Measurements from ENCODE around the gene OPRL1. TPM values are rescaled to one million over a fixed set of nuclear protein-coding genes. Genes with fewer than 3 reads are reported as not detected.
"Not testable (repeated sequence)": the region's sequence is repeated elsewhere in the genome, so short reads cannot be mapped to it uniquely, and the experiment has no call there.

Gene OPRL1
- total RNA-seq, 3 donors from 2014 or later: 1.6 to 3.4 (median 2.3) TPM

DNA sequence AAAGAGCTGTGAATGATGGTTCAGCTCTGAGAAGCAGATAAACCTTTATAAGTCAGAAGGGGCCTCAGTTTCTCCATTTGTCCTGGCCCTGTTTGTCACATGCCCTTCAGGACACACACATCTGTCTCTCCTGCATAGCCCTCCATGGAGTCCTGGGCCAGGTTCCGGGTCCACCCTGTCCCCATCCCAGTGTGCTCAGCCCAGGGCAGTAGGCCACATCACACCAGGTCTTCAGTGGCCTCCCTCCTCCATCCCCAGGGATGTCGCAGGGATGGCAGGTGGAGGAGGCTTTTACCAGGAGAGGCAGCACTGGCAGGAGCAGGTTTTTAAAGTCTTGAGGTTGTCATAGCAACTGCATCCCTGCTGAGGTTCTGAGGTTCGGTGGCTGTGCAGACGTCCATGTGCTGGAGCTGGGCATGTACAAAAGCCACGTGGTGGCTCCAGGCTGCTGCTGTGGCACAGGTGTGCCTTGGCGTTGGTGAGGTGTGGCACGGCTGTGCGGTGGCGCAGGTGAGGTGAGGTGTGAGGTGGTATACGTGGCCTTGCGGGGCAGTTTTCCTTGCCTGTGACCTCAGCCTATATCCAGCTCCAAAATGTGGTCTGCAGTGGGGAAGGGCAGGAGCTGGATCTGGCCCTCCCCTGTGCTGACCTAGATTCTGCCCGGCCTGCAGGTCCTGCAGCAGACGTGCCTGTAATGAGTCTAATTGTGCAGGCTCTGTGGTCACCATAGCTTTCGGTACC is 35.5 kb downstream of the OPRL1 start:
- DNase-seq (ENCODE audit: low spot score in 2 of 2): peak in 1 of 2 donors; percentile 36
- Histone ChIP-seq H3K27me3 (no peaks in the 10 kb centered on the region), H3K4me1 (no peaks in the 10 kb centered on the region), H3K36me3 (no peaks in the 10 kb centered on the region), H3K4me3 (no peak overlapping the region), H3K9me3 (no peaks in the 10 kb centered on the region), H3K27ac (no peak overlapping the region)
- intact Hi-C loops (cut with DNase I; ENCODE audit: low total_unique reads): no loop called here
- TF ChIP-seq, protein P1, sequence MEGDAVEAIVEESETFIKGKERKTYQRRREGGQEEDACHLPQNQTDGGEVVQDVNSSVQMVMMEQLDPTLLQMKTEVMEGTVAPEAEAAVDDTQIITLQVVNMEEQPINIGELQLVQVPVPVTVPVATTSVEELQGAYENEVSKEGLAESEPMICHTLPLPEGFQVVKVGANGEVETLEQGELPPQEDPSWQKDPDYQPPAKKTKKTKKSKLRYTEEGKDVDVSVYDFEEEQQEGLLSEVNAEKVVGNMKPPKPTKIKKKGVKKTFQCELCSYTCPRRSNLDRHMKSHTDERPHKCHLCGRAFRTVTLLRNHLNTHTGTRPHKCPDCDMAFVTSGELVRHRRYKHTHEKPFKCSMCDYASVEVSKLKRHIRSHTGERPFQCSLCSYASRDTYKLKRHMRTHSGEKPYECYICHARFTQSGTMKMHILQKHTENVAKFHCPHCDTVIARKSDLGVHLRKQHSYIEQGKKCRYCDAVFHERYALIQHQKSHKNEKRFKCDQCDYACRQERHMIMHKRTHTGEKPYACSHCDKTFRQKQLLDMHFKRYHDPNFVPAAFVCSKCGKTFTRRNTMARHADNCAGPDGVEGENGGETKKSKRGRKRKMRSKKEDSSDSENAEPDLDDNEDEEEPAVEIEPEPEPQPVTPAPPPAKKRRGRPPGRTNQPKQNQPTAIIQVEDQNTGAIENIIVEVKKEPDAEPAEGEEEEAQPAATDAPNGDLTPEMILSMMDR (IDR thresholded peaks at IDR 0.05): no peak
- TF ChIP-seq POLR2A (IDR thresholded peaks at IDR 0.05): no peak
- no peak for TF ChIP-seq POLR2AphosphoS5 (IDR thresholded peaks at IDR 0.05)

DNA sequence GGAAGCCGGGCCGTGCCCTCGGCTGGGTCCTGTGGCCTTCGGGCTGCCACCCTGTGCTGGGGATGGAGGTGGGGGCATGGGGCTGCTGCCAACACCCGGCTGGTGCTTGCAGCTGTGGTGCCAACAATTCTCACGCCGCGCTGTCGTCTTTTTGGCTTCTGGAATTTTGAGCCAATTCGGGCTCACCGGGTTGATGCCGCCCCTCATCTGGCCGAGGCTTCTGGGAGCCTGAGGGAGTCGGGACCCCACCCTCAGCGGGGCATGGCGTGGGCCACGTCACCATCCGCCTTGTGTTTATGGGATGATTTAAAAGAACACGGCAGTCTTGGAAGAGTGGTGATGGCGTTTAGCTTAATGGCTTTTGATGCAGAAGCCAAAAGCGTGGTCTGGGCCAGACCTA is 36.1 kb downstream of the OPRL1 start:
- Histone ChIP-seq H3K27ac (no peak overlapping the region), H3K4me3 (no peak overlapping the region), H3K4me1 (no peaks in the 10 kb centered on the region), H3K36me3 (no peaks in the 10 kb centered on the region), H3K27me3 (peaks cover 0 to 4% of the 10 kb centered on the region in 2 donors), H3K9me3 (no peaks in the 10 kb centered on the region)
- TF ChIP-seq, protein P1 (IDR thresholded peaks at IDR 0.05): no peak
- TF ChIP-seq POLR2AphosphoS5 (IDR thresholded peaks at IDR 0.05): no peak
- no peak for TF ChIP-seq POLR2A (IDR thresholded peaks at IDR 0.05)
- peak in 1 of 2 donors; percentile 48 for DNase-seq (ENCODE audit: low spot score in 2 of 2)
- intact Hi-C loops (cut with DNase I; ENCODE audit: low total_unique reads): no loop called here

DNA sequence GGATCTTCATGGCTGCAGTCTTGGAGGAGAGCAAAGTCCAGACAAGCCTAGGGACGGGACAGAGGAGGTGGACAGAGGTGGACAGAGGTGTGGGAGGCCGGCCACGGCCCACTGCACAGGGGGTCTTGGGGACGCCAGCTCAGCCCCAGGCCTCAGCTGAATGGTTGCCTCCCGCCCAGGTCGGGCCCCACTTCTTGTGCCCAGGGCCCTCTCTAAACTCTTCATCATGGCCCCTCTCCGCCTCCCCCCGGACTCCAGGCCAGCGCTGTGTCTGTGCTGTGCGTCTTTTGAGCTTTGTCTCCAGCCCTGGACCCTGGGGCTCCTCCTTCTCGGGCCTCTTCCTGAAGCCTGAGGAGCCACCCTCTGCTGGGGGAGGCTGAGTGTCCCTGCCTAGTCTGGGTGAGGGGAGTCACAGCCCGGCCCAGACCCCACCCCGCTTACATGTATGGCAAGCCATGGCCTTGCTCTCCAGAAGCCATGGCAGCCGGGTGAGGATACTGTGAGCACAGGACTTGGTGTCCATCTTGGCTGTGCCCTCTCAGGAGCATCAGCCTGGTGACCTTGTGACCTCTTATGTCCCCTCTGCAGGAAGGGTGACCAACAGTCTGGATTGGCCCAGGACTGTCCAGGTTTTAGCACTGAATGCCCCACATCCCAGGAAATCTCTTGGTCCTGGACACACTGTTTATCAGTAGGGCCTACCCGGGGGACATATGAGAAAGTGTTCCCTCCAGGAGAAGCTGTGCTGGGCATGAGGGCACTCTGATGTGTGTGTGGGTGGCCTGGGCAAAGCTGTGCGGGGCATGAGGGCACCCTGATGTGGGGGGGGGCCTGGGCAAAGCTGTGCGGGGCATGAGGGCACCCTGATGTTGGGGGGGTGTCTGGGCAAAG is 36.9 kb downstream of the OPRL1 start:
- TF ChIP-seq POLR2AphosphoS5 (IDR thresholded peaks at IDR 0.05) (no peak), POLR2A (IDR thresholded peaks at IDR 0.05) (no peak)
- TF ChIP-seq, protein P1 (IDR thresholded peaks at IDR 0.05): no peak
- peak in 1 of 2 donors; percentile 40 for DNase-seq (ENCODE audit: low spot score in 2 of 2)

DNA sequence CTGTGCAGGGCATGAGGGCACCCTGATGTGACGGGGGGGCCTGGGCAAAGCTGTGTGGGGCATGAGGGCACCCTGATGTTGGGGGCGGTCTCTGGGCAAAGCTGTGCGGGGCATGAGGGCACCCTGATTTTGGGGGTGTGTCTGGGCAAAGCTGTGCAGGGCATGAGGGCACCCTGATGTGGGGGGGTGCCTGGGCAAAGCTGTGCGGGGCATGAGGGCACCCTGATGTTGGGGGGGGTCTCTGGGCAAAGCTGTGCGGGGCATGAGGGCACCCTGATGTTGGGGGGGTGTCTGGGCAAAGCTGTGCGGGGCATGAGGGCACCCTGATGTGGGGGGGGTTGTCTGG is 37.5 kb downstream of the OPRL1 start:
- DNase-seq (ENCODE audit: low spot score in 2 of 2); H3K36me3 ChIP-seq; H3K4me3 ChIP-seq; H3K9me3 ChIP-seq; intact Hi-C loops (cut with DNase I; ENCODE audit: low total_unique reads); H3K27ac ChIP-seq; H3K4me1 ChIP-seq: not testable (repeated sequence)
- H3K27me3 ChIP-seq: peaks cover 0 to 14% of the 10 kb centered on the region in 2 donors

More for the DNA sequence above, 36.9 kb downstream of the OPRL1 start:
- no peak overlapping the region for H3K4me3 ChIP-seq
- intact Hi-C loops (cut with DNase I; ENCODE audit: low total_unique reads): no loop called here
- H3K4me1 ChIP-seq: no peaks in the 10 kb centered on the region
- no peaks in the 10 kb centered on the region for H3K36me3 ChIP-seq
- H3K27ac ChIP-seq: no peak overlapping the region
- peaks cover 0 to 12% of the 10 kb centered on the region in 2 donors for H3K27me3 ChIP-seq
- H3K9me3 ChIP-seq: no peaks in the 10 kb centered on the region

DNA sequence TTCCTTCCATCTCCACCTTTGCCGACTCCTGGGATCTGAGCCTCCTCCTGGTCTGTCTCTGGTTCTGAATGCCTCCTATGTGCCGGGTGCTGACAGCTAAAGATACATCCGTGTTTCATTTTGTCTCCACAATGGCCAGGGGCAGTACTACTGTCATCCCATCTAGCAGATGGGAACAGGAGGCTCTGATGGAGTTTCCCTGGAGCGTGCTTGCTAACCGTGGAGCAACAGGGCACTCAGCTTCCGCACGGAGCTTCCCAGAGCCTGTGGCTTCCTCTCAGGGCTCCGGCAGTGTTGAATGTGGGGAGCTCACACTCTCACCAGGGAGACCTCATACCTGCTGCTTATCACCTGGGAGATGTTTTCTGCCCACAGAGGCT is 39.4 kb downstream of the OPRL1 start:
- H3K27ac ChIP-seq: no peak overlapping the region
- no peaks in the 10 kb centered on the region for H3K9me3 ChIP-seq
- H3K27me3 ChIP-seq: peaks cover 0 to 14% of the 10 kb centered on the region in 2 donors
- H3K4me3 ChIP-seq: no peak overlapping the region
- H3K36me3 ChIP-seq: no peaks in the 10 kb centered on the region
- no peak for DNase-seq (ENCODE audit: low spot score in 2 of 2)
- TF ChIP-seq POLR2A (IDR thresholded peaks at IDR 0.05) (no peak), POLR2AphosphoS5 (IDR thresholded peaks at IDR 0.05) (no peak)
- TF ChIP-seq, protein P1 (IDR thresholded peaks at IDR 0.05): no peak
- intact Hi-C loops (cut with DNase I; ENCODE audit: low total_unique reads): no loop called here
- H3K4me1 ChIP-seq: no peaks in the 10 kb centered on the region

Measured in breast epithelium (tissue), 4 donors.